ENCODE measurements around the gene LIMS3. TPM values are rescaled to one million over a fixed set of nuclear protein-coding genes. Genes with fewer than 3 reads are reported as not detected.

LIMS3 gene
- total RNA-seq: 0.34 and 1.6 TPM in 2 replicates

GRCh38 chr2:109898462-109899336, at the start of gene LIMS3:
LIMS3 (plus strand) TSS chr2:109898688; CDS start chr2:109898729, 41 bp downstream.

Other genes starting within 250 kb of the LIMS3 start
- 12.5 and 18.8 TPM in 2 replicates for gene RGPD5, start 104.4 kb upstream of the LIMS3 start, total RNA-seq
- 13.4 and 45.7 TPM in 2 replicates for gene MALL, start 217.1 kb downstream of the LIMS3 start, total RNA-seq